ENCODE data around the gene CCDC86.
A peak's percentile ranks its signal among the peaks of the same experiment; 100 is the strongest.

The CCDC86 gene

GRCh38 chr11:60831143-60831500 lies 10.8 kb upstream of the CCDC86 start:
- DNase-seq (ENCODE audit: low spot score): peak; percentile 82

DNA sequence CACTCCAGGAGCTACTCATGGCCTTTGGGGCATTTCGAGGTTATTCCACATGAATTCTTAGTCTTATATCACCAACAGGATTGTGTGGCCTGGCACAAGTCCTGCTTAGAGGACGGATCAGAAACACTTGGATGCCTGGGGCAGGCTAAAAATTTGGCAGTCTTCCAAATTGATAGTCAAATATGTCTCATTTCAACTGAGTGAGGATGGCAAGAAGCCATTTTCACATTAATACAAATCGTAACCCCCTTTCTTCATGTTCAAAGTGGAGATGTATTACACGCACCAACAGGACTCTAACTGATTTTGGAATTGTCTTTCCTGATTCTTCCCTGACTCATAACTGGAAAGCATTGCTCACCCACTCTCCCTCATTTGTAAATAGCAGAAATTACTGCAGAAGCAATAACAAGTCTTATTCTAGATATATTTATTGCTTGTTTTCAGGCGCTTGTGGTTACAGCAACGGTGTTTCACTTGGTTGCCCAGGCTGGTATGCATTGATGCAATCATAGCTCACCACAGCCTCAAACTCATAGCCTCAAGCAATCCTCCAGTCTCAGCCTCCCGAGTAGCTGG lies 10.3 kb upstream of the CCDC86 start:
- DNase-seq (ENCODE audit: low spot score): peak; percentile 59

- peak; percentile 32 for DNase-seq (ENCODE audit: low spot score)
These were observed 7.0 kb upstream of the CCDC86 start for GRCh38 chr11:60834742-60835533.

DNA sequence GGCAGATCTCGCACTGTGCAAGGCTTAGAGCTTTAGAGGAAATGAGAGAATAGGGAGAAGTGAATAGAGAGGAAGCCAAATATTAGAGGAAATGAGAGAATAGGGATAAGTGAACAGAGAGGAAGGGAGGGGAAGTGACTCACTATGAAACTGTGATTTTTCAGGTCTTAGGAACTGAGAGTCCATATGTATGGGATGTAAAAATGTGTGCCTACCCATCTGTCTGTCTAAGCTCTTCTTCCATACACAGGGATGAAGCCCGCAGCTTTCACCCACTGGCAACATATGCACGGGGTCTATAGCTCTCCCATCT lies 6.4 kb upstream of the CCDC86 start:
- DNase-seq (ENCODE audit: low spot score): peak; percentile 37

DNA sequence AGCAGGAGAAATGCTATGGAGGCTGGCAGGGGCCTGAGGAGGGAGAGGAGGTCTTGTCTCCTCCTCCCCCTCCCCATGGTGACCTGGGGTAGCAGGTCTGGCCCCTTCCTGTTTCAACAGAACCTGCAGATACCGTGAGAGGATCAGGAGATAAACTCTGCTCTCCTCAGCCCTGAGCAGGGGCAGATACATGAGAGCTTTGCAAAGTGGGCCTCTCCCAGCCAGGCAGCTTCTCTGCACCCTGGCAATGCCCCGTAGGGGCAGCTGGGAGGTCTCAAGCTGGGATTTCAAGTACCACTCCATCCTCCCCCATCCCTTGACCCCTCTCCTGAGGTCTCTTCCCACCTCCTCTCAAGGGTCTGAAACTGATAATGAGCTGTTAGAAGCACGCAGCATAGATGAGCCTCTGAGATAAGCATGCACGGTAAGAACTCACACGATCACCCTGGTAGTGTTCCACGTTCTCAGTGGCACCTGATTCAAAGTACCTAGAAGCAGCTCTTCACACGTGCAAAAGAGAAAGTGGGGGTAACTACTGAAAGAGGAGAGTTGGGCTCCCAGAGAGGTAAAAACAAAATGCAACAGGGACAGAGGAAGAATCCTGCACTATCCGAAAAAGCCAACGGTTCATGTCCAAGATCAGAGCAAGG lies 4.9 kb upstream of the CCDC86 start:
- no peak for DNase-seq (ENCODE audit: low spot score)

GRCh38 chr11:60838132-60838531 lies 3.8 kb upstream of the CCDC86 start:
- no peak for DNase-seq (ENCODE audit: low spot score)

GRCh38 chr11:60840470-60841430 lies 1.2 kb upstream of the CCDC86 start:
- no peak for DNase-seq (ENCODE audit: low spot score)

DNA sequence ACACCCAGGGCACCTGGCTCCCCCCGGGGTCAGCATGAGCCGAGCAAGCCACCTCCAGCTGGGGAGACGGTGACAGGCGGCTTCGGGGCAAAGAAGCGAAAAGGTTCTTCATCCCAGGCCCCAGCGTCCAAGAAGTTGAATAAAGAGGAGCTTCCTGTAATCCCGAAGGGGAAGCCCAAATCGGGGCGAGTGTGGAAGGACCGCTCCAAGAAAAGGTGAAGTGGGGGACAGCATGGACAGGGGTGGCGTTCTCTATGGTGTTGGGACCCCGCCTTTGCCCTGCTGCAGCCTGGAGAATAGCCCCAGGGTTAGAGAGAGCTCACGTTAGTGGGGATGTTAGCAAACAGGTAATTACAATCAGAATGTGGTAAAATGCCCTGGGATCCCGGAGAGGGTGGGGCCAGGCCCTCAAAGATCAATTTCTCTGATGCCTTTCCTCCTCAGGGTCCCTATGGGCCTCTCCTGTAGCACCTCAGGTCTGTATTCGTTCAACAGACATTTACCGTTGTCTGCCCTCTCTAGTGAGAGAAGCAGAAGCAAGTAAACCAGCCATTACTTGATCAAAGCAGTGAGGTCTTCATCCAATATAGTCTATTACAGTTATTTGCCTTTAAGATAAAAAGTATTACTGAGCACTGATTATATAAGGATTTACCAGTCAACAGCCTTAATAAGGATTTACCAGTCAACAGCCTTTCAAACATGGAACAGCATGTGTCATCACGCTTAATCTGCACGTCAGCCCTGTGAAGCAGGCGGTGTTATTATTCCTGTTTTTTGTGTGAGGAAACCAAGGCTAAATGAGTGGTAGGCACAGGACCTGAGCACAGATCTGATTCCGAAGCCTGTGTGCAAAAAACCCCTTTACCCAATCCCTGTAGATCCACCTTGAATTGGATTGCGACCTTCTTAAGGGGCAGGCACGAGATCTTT lies 1.0 kb downstream of the CCDC86 start:
- peak; percentile 75 for DNase-seq (ENCODE audit: low spot score)

- peak; percentile 71 for DNase-seq (ENCODE audit: low spot score)
These were observed 2.3 kb downstream of the CCDC86 start for GRCh38 chr11:60844045-60844869.

- DNase-seq (ENCODE audit: low spot score): no peak
These were observed 2.9 kb downstream of the CCDC86 start for GRCh38 chr11:60844870-60845221.

DNA sequence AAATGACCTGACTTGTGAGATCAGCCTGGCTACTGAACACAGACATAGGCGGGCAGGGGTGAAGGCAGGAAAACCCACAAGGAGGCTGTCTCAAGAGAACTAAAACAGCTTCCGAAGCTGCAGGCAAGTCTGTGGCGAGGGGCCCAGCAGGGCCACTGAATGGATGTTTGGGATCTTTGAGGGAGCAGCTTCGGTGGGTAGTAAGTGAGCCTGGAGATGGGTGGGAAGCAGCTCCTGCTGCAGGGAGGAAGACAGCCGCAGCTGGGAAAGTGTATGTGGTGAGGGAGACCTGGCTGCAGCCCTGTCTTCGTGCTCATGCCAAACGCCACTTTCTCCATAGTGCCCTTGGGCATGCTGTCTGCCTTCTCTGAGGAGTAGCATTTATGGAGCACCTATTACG lies 3.4 kb downstream of the CCDC86 start:
- no peak for DNase-seq (ENCODE audit: low spot score)

- DNase-seq (ENCODE audit: low spot score): no peak
These were observed 5.4 kb downstream of the CCDC86 start for GRCh38 chr11:60847281-60847680.

- no peak for DNase-seq (ENCODE audit: low spot score)
These were observed 6.0 kb downstream of the CCDC86 start for GRCh38 chr11:60847896-60848295.

- DNase-seq (ENCODE audit: low spot score): no peak
These were observed 6.8 kb downstream of the CCDC86 start for GRCh38 chr11:60848714-60849151.

DNA sequence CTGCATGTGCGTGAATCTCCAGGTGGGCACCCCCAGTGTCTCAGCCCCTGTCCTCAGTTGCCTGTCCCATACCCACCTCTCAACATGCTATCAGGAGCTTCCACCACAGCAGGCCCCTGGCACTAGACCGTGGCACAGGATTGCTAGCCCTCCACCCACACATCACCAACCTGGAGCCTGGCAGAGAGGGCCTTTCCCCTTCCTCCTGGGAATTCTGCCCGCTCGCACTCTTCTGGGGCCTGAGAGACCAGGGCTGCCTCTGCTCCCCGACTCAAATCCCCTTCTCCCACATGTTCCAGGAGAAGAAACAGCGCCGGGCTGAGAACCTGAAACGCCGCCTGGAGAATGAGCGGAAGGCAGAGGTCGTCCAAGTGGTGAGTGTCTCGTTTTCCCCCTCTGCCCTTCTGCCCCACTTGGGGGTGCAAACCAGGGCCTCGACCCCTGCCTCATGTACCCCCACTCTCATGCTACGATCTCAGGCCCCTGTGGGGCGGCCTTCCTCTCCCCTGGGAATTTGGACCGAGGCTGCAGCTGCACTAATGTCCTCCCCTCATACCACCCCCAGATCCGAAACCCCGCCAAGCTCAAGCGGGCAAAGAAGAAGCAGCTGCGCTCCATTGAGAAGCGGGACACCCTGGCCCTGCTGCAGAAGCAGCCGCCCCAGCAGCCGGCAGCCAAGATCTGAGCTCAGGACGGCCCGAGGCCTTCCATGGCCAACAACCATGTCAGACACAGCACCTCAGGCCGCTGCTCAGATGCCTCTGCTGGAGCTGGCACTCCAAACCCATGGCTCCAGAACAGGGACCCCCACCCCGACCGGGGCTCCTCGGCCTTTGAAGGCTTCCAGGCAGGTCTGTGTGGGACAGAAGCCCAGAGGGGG lies 8.0 kb downstream of the CCDC86 start:
- no peak for DNase-seq (ENCODE audit: low spot score)

DNA sequence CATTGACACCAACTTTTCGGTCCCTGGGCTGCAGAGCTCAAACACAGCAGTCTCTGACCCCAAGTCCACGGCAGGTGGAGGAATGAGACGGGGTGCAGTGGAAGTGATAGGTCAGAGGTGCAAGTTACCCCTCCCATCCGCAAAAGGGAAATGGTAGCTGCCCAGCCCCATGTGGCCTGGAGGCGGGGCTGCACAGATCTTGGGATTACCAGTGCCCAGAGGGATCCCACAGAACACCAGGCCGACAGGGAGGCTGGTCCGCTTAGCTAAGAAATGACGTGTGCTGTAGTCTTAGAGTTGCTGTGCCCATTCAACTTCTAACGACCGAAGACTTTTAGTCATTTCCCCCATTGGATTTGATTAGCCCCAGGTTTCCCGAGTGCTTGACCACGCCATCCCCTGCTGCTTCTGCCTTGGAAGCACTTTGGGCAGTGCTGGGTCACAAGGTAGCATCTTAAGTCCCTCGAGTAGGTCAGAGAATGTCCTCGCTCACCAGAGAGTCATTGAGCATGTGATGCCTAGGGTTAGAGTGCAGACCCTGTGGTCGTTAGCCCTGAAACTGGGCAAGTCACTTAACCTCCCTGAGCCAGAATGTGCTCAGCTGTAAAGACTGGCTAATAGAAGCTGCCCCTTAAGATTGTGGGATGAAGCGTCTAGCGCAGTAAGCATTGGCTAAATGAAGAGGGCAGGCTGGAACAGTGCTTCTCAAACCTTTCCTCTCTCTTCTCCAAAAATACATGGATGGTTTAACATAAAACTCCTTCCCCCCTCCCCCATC lies 9.6 kb downstream of the CCDC86 start:
- DNase-seq (ENCODE audit: low spot score): no peak

DNA sequence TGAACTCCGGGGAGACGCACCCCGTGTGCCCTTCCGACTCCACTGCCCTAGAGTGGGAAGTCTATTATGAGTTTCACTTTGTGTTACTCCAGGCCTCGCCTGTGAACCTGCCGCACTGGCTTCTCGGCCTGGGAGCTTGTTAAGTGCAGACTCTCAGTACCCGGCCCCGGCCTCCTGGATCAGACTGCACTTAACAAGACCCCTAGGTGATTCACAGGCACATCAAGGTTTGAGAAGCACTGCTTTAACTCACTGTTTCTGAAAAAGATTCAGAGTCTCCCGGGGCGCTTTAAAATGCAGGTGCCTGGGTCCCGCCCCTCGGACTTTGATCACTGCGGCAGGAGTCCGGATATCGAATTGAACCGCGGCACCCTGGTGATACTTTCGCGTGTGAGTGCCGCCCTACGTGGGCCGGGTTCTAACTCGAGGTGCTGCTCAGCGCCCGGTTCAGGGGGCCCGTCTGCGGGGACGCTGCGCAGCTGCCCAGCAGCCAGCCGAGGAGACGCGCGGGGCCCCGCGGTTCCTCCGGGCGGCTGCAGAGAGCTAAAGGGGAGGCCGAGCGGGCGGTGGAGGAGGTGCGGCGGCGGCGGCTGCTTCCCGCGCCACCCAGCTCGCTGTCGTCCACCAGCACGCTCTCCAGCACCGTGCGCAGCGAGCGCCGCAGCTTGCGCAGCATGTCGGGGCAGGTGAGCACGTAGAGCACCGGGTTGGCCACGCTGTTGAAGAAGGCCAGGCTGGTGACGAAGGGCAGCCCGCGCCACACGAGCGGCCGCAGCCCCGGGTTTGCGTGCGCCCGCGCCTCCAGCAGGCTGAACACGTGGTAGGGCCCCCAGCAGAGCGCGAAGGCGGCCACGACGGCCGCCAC lies 10.4 kb downstream of the CCDC86 start:
- DNase-seq (ENCODE audit: low spot score): no peak

Data from RKO (cell line).